HEK293 (cell line): ENCODE data around the gene CIRBP.

Source experiments
- BCL11B ChIP-seq: fragments of 450-650 bp; formaldehyde crosslinking; IDR thresholded peaks from 2 replicates; pipeline ENCODE4 v1.5.1; 2016; ENCODE audit warnings: low read depth, missing biosample characterization, missing genetic modification characterization
- BCL6B ChIP-seq: fragments of 450-650 bp; formaldehyde crosslinking; IDR thresholded peaks from 2 replicates; pipeline ENCODE4 v1.5.1; 2017; ENCODE audit warnings: missing biosample characterization, missing genetic modification characterization
- EGR2 ChIP-seq: fragments of 450-650 bp; formaldehyde crosslinking; IDR thresholded peaks from 2 replicates; pipeline ENCODE4 v1.5.1; 2016; ENCODE audit warnings: low read depth, missing biosample characterization, missing genetic modification characterization
- GLI2 ChIP-seq: fragments of 450-650 bp; formaldehyde crosslinking; IDR thresholded peaks from 2 replicates; pipeline ENCODE4; 2017; ENCODE audit warnings: missing biosample characterization, missing genetic modification characterization, low read depth, borderline replicate concordance
- GLI4 ChIP-seq: fragments of 450-650 bp; formaldehyde crosslinking; IDR thresholded peaks from 2 replicates; pipeline ENCODE4 v1.5.1; 2016; ENCODE audit warnings: missing biosample characterization, missing genetic modification characterization
- PATZ1 ChIP-seq: fragments of 450-650 bp; formaldehyde crosslinking; IDR thresholded peaks from 2 replicates; pipeline ENCODE4 v1.5.1; 2016; ENCODE audit warnings: missing biosample characterization, missing genetic modification characterization
- PBX3 ChIP-seq: sonication (generic); formaldehyde crosslinking; IDR thresholded peaks from 2 replicates; pipeline ENCODE4 v1.8.1; 2022; ENCODE audit warnings: mild to moderate bottlenecking, moderate library complexity, missing genetic modification reagents
- PRDM10 ChIP-seq: fragments of 450-650 bp; formaldehyde crosslinking; IDR thresholded peaks from 2 replicates; pipeline ENCODE4 v1.5.1; 2016; ENCODE audit warnings: missing biosample characterization, missing genetic modification characterization
- SP3 ChIP-seq: fragments of 450-650 bp; formaldehyde crosslinking; IDR thresholded peaks from 2 replicates; pipeline ENCODE4 v1.5.1; 2016; ENCODE audit warnings: missing biosample characterization, missing genetic modification characterization
- WT1 ChIP-seq: fragments of 450-650 bp; formaldehyde crosslinking; IDR thresholded peaks from 2 replicates; pipeline ENCODE4 v1.5.1; 2016; ENCODE audit warnings: missing biosample characterization, missing genetic modification characterization
- ZBTB1 ChIP-seq: fragments of 450-650 bp; formaldehyde crosslinking; IDR thresholded peaks from 2 replicates; pipeline ENCODE4 v1.5.1; 2016; ENCODE audit warnings: missing biosample characterization, missing genetic modification characterization
- ZFHX2 ChIP-seq: fragments of 450-650 bp; formaldehyde crosslinking; conservative IDR thresholded peaks from 2 replicates; pipeline ENCODE4 v1.5.1; 2016; ENCODE audit warnings: missing biosample characterization, missing genetic modification characterization
- ZNF121 ChIP-seq: fragments of 450-650 bp; formaldehyde crosslinking; IDR thresholded peaks from 2 replicates; pipeline ENCODE4 v1.5.1; 2016; ENCODE audit warnings: missing biosample characterization, missing genetic modification characterization
- ZNF18 ChIP-seq: fragments of 450-650 bp; formaldehyde crosslinking; IDR thresholded peaks from 2 replicates; pipeline ENCODE4 v1.5.1; 2016; ENCODE audit warnings: missing biosample characterization, missing genetic modification characterization
- ZNF214 ChIP-seq: fragments of 450-650 bp; formaldehyde crosslinking; IDR thresholded peaks from 2 replicates; pipeline ENCODE4 v1.5.1; 2017; ENCODE audit warnings: missing biosample characterization, mild to moderate bottlenecking, missing genetic modification characterization, borderline replicate concordance
- ZNF239 ChIP-seq: fragments of 450-650 bp; formaldehyde crosslinking; IDR thresholded peaks from 2 replicates; pipeline ENCODE4 v1.5.1; 2016; ENCODE audit warnings: missing biosample characterization, missing genetic modification characterization
- ZNF350 ChIP-seq: fragments of 450-650 bp; formaldehyde crosslinking; IDR thresholded peaks from 2 replicates; pipeline ENCODE4 v1.5.0; 2017; ENCODE audit warnings: missing biosample characterization, mild to moderate bottlenecking, missing genetic modification characterization
- ZNF366 ChIP-seq: fragments of 450-650 bp; formaldehyde crosslinking; conservative IDR thresholded peaks from 2 replicates; pipeline ENCODE4 v1.5.1; 2016; ENCODE audit warnings: missing biosample characterization, missing genetic modification characterization
- ZNF433 ChIP-seq: fragments of 450-650 bp; formaldehyde crosslinking; IDR thresholded peaks from 2 replicates; pipeline ENCODE4 v1.5.1; 2016; ENCODE audit warnings: missing biosample characterization, missing genetic modification characterization, low read depth
- ZNF518A ChIP-seq: fragments of 450-650 bp; formaldehyde crosslinking; conservative IDR thresholded peaks from 2 replicates; pipeline ENCODE4 v1.5.1; 2016; ENCODE audit warnings: low read depth, missing biosample characterization, missing genetic modification characterization
- ZNF529 ChIP-seq: fragments of 450-650 bp; formaldehyde crosslinking; IDR thresholded peaks from 2 replicates; pipeline ENCODE4 v1.5.1; 2017; ENCODE audit warnings: missing genetic modification characterization, missing biosample characterization; ENCODE audit not compliant: insufficient replicate concordance
- ZNF544 ChIP-seq: fragments of 450-650 bp; formaldehyde crosslinking; IDR thresholded peaks from 2 replicates; pipeline ENCODE4 v1.5.0; 2017; ENCODE audit warnings: missing biosample characterization, missing genetic modification characterization
- ZNF660 ChIP-seq: fragments of 450-650 bp; IDR thresholded peaks from 2 replicates; pipeline ENCODE4 v1.5.1; 2018; ENCODE audit warnings: missing biosample characterization, mild to moderate bottlenecking, missing genetic modification characterization
- ZNF701 ChIP-seq: fragments of 450-650 bp; formaldehyde crosslinking; IDR thresholded peaks from 2 replicates; pipeline ENCODE4 v1.5.1; 2016; ENCODE audit warnings: missing biosample characterization, missing genetic modification characterization
- ZNF747 ChIP-seq: fragments of 450-650 bp; formaldehyde crosslinking; IDR thresholded peaks from 2 replicates; pipeline ENCODE4 v1.5.1; 2016; ENCODE audit warnings: missing biosample characterization, missing genetic modification characterization
- ZNF785 ChIP-seq: fragments of 450-650 bp; formaldehyde crosslinking; IDR thresholded peaks from 2 replicates; pipeline ENCODE4 v1.5.1; 2016; ENCODE audit warnings: missing biosample characterization, missing genetic modification characterization

CIRBP gene

GRCh38 chr19:1262623-1263123 lies 6.5 kb upstream of the CIRBP start (continued):
- TF ChIP-seq ZNF18 (no peak), PBX3 (CRISPR knock-in tag) (no peak), ZNF239 (tag by site-specific recombination) (no peak), PRDM10 (no peak), ZNF350 (tag by site-specific recombination) (no peak), EGR2 (tag by site-specific recombination) (peak; percentile 95), ZNF518A (tag by site-specific recombination) (no peak), GLI4 (tag by site-specific recombination) (no peak), ZNF529 (tag by site-specific recombination) (no peak), ZNF366 (peak; percentile 39; the same call in 1 of the 2 replicates), BCL6B (no peak), ZNF747 (no peak), WT1 (tag by site-specific recombination) (0 out of 2 replicates have a peak, but pooled peaks have one; percentile 16), PATZ1 (tag by site-specific recombination) (peak; percentile 29; the same call in 1 of the 2 replicates), ZNF785 (tag by site-specific recombination) (no peak), ZNF214 (tag by site-specific recombination) (no peak), ZNF433 (tag by site-specific recombination) (no peak), BCL11B (peak; percentile 82; the same call in 1 of the 2 replicates), ZNF660 (tag by site-specific recombination) (no peak), ZNF121 (no peak), ZNF701 (no peak), SP3 (tag by site-specific recombination) (peak; percentile 58; the same call in 1 of the 2 replicates), ZNF544 (tag by site-specific recombination) (no peak), ZBTB1 (tag by site-specific recombination) (no peak), ZFHX2 (peak; percentile 99), GLI2 (no peak)
